GM12874 (cell line): ENCODE measurements around the gene CARD9.

Source experiments
- CTCF ChIP-seq: IDR thresholded peaks from 2 replicates; pipeline ENCODE4 v1.5.1; 2011; ENCODE audit warnings: low read depth, mild to moderate bottlenecking, control low read depth, low read length, moderate library complexity; ENCODE audit not compliant: insufficient read depth

Gene CARD9

GRCh38 chr9:136378170-136379002 lies 4.9 kb upstream of the CARD9 start:
- TF ChIP-seq CTCF = no peak

DNA sequence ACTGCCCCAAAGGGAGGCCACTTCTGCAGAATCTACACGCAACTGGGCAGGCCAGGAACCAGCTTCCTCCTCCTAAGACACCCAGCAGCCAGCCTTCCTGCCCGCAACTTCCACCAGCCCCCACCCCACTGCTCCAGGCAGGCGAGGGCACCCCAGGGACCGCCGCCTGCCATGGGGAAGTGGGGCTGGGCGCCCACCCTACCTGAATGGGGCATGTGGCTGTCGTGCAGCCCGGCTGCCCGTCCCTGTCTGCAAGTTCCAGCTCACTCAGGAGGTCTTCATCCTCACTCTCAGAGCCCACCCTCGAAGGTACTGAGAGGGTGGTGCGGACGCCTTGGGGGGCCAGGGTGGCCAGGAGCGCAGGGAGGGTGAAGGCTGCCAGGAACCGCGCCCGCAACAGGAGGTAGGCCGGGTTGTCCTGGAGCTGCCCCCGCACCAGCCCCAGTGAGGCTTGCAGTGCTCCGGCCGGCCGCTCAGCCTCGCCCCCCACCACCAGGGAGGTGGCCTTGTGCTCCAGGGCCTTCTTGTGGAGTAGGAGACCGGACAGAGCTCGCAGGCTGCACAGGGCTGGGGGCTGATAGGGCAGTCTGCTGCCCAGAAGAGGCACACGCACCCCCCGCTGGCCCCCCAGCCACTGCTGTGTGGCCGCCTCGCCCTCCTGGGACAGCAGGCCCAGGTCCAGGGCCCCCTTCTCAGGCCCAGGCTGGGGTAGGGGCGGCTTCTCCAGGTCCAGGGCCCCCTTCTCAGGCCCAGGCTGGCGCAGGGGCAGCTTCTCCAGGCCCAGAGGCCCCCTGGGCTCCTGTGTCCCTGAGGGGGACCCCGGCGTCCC lies 4.1 kb upstream of the CARD9 start:
- no peak for TF ChIP-seq CTCF

DNA sequence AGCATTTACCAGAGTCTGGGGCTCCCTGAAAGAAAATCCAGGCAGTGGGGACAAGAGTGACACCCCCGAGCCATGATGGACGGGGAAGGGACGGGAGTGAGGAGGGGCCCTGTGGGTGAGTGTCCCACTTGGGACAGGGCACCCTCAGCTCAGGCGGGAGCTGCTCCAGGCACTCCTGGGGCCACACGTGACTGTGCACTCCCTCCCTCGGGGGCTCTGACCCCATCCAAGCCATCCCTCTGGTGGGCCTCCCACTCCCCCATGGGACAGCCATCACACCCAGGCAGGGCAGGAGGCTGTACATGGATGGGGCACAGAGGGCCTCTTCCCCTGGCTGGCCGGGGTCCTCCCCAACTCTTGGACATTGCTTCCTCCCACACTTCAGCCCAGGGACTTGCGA lies 3.0 kb upstream of the CARD9 start:
- TF ChIP-seq CTCF = no peak

GRCh38 chr9:136375096-136375495 lies 1.6 kb upstream of the CARD9 start:
- TF ChIP-seq CTCF = no peak

GRCh38 chr9:136374183-136374575 lies 710 bp upstream of the CARD9 start:
- TF ChIP-seq CTCF = no peak

DNA sequence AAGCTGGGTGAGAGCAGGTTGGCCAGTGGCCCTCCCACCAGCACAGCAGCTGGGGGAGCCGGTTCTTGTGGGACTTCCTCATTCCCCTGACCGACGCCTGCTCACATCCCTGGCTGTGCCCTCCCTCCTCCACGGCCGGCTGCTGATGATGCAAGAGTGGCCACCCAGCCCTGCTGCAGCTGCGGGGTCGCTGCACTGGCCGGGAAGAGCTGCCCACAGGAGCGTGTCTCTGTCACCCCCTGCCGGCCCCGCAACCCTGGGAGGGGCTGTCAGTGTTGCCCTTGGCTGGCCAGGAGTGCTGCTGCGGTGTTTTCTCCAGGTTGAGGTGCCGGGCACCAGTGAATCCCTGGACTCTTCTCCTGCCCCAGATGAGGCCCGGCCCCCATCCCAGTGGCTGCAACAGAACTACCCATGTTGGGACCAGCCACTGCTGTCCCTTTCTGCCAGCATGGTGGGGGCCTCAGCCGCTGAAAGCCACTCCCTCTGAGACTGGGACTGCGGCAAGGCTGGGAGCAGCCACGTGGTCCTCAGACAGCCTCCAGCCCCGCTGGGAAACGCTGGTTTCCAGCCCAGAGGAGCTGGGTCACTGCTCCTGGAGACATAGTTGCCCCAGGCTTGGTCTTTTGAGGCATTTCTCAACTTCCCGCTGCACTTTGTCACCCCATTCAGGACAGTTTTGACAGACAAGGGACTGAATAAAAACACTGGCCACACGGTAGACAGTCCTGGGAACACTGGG lies 739 bp downstream of the CARD9 start:
- TF ChIP-seq CTCF = no peak

DNA sequence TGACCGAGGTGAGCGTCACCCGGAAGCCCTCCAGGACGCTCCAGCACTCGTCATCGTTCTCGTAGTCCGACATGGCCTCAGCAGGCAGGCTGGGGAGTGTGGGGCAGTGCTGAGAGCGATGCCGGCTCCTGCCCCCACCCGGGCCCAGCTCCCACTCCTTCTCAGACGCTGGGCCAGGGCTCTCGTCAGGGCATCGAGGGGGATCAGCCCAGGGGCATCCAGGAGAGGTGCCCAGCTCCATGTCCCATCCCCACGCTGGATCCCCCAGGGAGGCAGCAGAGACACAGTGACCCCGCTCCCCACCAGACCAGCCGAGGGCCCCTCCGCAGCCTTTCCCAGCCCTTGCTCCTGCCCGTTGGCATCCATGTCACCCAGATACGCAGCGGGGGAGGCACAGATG lies 1.5 kb downstream of the CARD9 start:
- no peak for TF ChIP-seq CTCF
